SJSA1 (cell line): ENCODE data around the gene DUS1L. TPM values are rescaled to one million over a fixed set of nuclear protein-coding genes. Genes with fewer than 3 reads are reported as not detected.
A peak's percentile ranks its signal among the peaks of the same experiment; 100 is the strongest.

Source experiments
- DNase-seq, 2 experiments: peaks; one replicate each; pipeline ENCODE4 v3.0.0-alpha.2; 2015 to 2020; ENCODE audit warnings: low spot score in 2 of 2, low read depth in 1 of 2
- H3K27ac ChIP-seq: fragments of 250-450 bp; sonication (Bioruptor Pico); 2 replicates; pipeline ENCODE4 v1.5.1; 2020; ENCODE audit warnings: mild to moderate bottlenecking, moderate library complexity
- H3K27me3 ChIP-seq: fragments of 250-450 bp; sonication (Bioruptor Pico); replicated peaks from 2 replicates; pipeline ENCODE4 v1.5.1; 2020; ENCODE audit warnings: mild to moderate bottlenecking, moderate library complexity
- H3K36me3 ChIP-seq: fragments of 250-450 bp; sonication (Bioruptor Pico); 2 replicates; pipeline ENCODE4 v1.5.1; 2020; ENCODE audit warnings: mild to moderate bottlenecking
- H3K4me1 ChIP-seq: fragments of 250-450 bp; sonication (Bioruptor Pico); replicated peaks from 2 replicates; pipeline ENCODE4 v1.6.1; 2021; ENCODE audit warnings: mild to moderate bottlenecking
- H3K4me3 ChIP-seq: fragments of 250-450 bp; sonication (Bioruptor Pico); 2 replicates; pipeline ENCODE4 v1.5.1; 2020; ENCODE audit warnings: mild to moderate bottlenecking
- H3K9me3 ChIP-seq: fragments of 250-450 bp; sonication (Bioruptor Pico); replicated peaks from 2 replicates; pipeline ENCODE4 v1.5.1; 2020; ENCODE audit warnings: mild to moderate bottlenecking
- total RNA-seq: library from RNA; depleted of rRNA; stranded (reverse); fragments of >200 nt; shearing (Covaris generic); gene quantifications from 2 replicates; pipeline ENCODE4 v1.2.3, GENCODE V29; 2014

The DUS1L gene
- total RNA-seq, 1 experiment from 2014 or later: 181 TPM

DNA sequence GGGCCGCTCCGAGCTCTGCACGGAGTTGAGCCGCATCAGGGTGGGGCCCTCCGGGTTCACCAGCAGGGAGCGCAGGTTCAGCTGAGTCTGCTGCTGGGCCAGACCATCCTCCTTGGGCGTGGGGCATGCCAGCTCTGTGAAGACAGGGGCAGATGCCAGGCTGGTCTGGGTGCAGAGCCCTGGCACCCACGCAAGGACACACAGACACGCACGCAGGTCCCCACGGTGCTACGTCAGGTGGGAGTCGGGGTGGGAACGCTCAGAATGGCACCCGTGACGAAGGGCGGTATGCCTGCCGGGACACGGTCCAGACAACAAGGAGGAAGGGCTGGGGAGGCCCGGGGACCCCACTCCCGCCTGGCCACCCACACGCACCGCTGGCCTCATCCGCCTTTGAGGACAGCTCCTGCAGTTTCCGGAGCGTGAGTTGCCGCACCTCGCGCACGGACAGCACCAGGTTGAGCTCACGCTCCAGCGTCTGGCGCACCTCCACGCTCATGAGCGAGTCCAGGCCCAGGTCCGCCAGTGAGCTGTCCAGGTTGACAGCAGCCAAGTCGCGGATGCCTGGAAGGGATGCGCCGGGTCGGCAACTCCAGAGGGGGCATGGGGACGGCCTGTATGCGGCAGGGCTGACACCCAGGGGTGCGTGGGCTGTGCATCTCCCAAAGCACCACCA is 15.3 kb upstream of the DUS1L start:
- Histone ChIP-seq H3K9me3 (no peaks in the 10 kb centered on the region), H3K36me3 (peaks cover 79% of the 10 kb centered on the region)
- no peak for DNase-seq

GRCh38 chr17:82080048-82080788 is 14.6 kb upstream of the DUS1L start:
- Histone ChIP-seq H3K4me3 (no peak overlapping the region), H3K36me3 (peaks cover 72% of the 10 kb centered on the region), H3K27ac (no peak overlapping the region), H3K9me3 (no peaks in the 10 kb centered on the region), H3K4me1 (no peaks in the 10 kb centered on the region), H3K27me3 (no peaks in the 10 kb centered on the region)
- DNase-seq: no peak

More for the DNA sequence above, 15.3 kb upstream of the DUS1L start:
- H3K27ac ChIP-seq: no peak overlapping the region
- no peak overlapping the region for H3K4me3 ChIP-seq
- H3K27me3 ChIP-seq: no peaks in the 10 kb centered on the region
- no peaks in the 10 kb centered on the region for H3K4me1 ChIP-seq

DNA sequence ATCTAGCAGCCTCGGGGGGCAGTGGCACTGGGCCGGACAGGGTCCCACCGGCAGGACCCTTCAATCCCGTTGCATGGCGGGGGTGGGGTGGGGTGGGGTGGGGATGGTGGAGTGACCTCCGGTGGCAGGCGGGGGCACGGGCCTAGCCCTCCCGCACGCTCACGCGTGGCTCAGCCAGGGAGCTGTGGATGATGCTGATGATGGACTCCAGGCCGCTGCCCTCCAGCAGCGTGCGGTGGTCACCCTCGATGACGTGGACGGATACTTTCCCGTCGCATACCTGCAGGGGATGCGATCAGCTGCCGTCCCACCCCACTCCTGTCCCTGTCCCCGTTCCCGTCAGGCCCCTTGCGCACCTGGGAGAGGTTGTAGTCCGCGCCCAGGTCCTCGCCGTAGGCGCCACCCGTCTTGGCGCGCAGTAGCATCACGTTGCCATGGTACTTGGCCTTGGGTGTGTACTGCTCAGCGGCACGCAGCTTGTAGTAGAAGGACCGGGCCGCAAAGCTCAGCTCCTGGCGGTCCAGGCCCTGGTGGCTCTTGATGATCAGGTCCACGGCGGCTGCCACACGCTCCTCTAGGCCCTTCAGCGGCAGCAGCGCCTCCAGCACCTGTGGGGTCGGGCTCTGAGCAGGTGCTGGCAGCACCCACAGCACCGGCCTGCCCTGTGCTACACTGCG is 13.5 kb upstream of the DUS1L start:
- Histone ChIP-seq H3K4me3 (no peak overlapping the region), H3K4me1 (no peaks in the 10 kb centered on the region), H3K27ac (no peak overlapping the region), H3K9me3 (no peaks in the 10 kb centered on the region), H3K27me3 (peaks cover 3% of the 10 kb centered on the region), H3K36me3 (peaks cover 61% of the 10 kb centered on the region)
- DNase-seq: no peak

GRCh38 chr17:82078433-82078832 is 12.8 kb upstream of the DUS1L start:
- Histone ChIP-seq H3K9me3 (no peaks in the 10 kb centered on the region), H3K36me3 (peaks cover 54% of the 10 kb centered on the region), H3K27me3 (peaks cover 6% of the 10 kb centered on the region), H3K4me3 (no peak overlapping the region), H3K27ac (no peak overlapping the region), H3K4me1 (no peaks in the 10 kb centered on the region)
- no peak for DNase-seq

DNA sequence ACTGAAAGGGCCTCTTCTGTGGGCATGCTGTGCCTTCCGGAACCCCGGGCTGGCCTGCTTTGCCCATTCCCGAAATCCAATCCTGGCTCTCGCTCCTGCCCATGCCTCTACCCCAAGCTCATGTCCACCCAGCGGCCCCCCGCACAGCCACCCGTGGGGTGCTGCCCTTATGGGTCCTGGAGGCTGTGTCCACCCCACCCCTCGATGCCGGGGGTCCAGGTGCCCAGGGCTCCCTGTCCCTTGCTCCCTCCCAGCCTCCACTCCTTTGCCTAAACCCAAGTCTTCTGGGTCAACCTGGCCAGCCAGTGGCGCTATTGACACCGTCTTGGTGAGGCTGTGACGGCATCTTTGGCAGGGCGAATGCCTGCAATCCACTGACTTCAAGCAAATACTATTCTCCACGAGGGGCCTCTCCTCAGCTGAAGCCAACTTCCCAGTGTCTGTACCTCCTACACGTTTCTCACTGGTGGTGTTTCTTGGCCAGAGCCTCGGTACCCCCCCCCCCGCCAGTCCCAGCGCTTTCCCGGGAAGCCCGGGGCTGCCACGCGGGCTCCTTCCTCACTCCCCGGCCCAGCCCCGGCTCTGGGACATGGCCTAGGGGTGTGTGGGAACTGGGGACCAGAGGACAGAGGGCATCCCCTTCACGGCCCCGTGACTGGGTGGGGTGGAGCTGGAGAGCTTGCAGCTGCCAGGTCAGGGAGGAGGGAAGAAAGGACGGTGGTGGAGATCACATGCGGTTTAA is 12.2 kb upstream of the DUS1L start:
- Histone ChIP-seq H3K4me1 (no peaks in the 10 kb centered on the region), H3K36me3 (peaks cover 47% of the 10 kb centered on the region), H3K4me3 (no peak overlapping the region), H3K9me3 (no peaks in the 10 kb centered on the region), H3K27ac (no peak overlapping the region), H3K27me3 (peaks cover 8% of the 10 kb centered on the region)
- DNase-seq: no peak

GRCh38 chr17:82076785-82077591 is 11.4 kb upstream of the DUS1L start:
- Histone ChIP-seq H3K4me3 (no peak overlapping the region), H3K27me3 (peaks cover 8% of the 10 kb centered on the region), H3K27ac (no peak overlapping the region), H3K9me3 (no peaks in the 10 kb centered on the region), H3K4me1 (no peaks in the 10 kb centered on the region), H3K36me3 (peaks cover 39% of the 10 kb centered on the region)
- DNase-seq: no peak

- no peak overlapping the region for H3K4me3 ChIP-seq
- H3K36me3 ChIP-seq: peaks cover 34% of the 10 kb centered on the region
- peaks cover 8% of the 10 kb centered on the region for H3K27me3 ChIP-seq
- no peaks in the 10 kb centered on the region for H3K4me1 ChIP-seq
- H3K27ac ChIP-seq: no peak overlapping the region
- no peaks in the 10 kb centered on the region for H3K9me3 ChIP-seq
- no peak for DNase-seq
These were observed 10.6 kb upstream of the DUS1L start for GRCh38 chr17:82076018-82076784.

DNA sequence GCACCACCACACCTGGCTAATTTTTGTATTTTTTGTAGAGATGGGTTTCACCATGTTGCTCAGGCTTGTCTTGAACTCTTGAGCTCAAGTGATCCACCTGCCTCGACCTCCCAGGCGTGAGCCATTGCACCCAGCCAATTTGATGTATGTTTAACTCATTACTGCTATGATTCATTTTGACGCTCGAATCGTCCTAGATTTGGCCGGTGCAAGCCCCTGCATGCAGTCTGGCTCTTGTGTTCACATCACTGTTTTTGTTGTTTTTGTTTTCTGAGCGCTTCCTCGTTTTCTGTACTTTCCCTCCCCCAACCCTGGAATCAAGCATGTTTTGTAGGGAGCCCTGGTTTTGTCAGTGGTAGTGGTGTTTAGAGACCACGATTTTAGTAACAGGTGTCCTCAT is 7.8 kb upstream of the DUS1L start:
- H3K27ac ChIP-seq: no peak overlapping the region
- H3K4me1 ChIP-seq: no peaks in the 10 kb centered on the region
- H3K36me3 ChIP-seq: peaks cover 9% of the 10 kb centered on the region
- H3K9me3 ChIP-seq: no peaks in the 10 kb centered on the region
- DNase-seq: no peak
- H3K4me3 ChIP-seq: no peak overlapping the region
- H3K27me3 ChIP-seq: peaks cover 8% of the 10 kb centered on the region

DNA sequence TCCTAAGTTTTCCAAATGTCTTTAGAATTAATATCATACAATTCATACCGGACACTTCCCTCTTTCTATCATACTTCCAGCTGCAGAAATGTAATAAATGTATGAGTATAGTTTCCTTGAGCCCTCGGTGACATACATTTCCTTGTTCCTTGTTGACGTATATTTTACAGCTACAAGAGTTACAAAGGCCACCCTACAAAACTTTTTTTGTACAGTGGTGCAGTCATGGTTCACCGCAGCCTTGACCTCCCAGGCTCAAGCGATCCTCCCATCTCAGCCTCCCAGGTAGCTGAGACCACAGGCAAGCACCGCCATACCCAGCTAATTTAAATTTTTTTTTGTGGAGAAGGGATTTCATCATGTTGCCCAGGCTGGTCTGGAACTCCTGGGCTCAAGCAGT is 7.2 kb upstream of the DUS1L start:
- Histone ChIP-seq H3K9me3 (no peaks in the 10 kb centered on the region), H3K4me1 (no peaks in the 10 kb centered on the region), H3K36me3 (peaks cover 3% of the 10 kb centered on the region), H3K27ac (no peak overlapping the region), H3K4me3 (no peak overlapping the region), H3K27me3 (peaks cover 8% of the 10 kb centered on the region)
- DNase-seq: no peak

- peaks cover 7% of the 10 kb centered on the region for H3K4me1 ChIP-seq
- H3K36me3 ChIP-seq: no peaks in the 10 kb centered on the region; the same call in 1 of the 2 replicates
- no peak for DNase-seq
- peaks cover 8% of the 10 kb centered on the region for H3K27me3 ChIP-seq
- no peak overlapping the region for H3K27ac ChIP-seq
- no peak overlapping the region for H3K4me3 ChIP-seq
- no peaks in the 10 kb centered on the region for H3K9me3 ChIP-seq
These were observed 5.0 kb upstream of the DUS1L start for GRCh38 chr17:82070611-82071010.

DNA sequence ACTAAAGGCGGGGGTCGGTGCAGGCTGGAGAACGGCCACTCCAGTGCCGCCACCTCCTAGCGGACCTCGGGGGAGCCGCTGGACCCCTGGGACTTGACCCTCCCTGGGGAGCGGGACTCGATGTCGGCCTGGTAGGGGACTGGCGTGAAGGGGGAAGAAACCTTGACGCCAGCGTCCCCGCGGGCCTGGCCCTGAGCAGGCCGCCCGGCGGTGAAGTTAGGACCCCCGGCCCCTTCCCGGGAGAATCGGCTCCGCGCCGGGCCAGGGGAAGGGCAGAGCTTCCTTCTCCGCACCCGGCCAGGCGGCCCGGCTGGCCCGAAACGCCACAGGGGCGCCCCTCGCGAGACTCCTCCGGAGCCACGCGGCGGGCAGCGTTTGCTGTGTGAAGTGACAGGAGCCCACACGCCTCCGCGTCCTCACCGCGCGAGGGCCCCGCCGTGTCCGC is 389 bp downstream of the DUS1L start:
- peak in 1 of 2 experiments; percentile 37 for DNase-seq
- Histone ChIP-seq H3K36me3 (peaks cover 51% of the 10 kb centered on the region), H3K4me3 (peak overlapping the region; percentile 94), H3K27ac (peak overlapping the region; percentile 21; the same call in 1 of the 2 replicates), H3K4me1 (peaks cover 21% of the 10 kb centered on the region), H3K9me3 (no peaks in the 10 kb centered on the region), H3K27me3 (no peaks in the 10 kb centered on the region)

GRCh38 chr17:82064433-82065192 is 991 bp downstream of the DUS1L start:
- Histone ChIP-seq H3K36me3 (peaks cover 57% of the 10 kb centered on the region), H3K27ac (peak overlapping the region; percentile 21; the same call in 1 of the 2 replicates), H3K9me3 (no peaks in the 10 kb centered on the region), H3K4me3 (peak overlapping the region; percentile 94), H3K27me3 (no peaks in the 10 kb centered on the region), H3K4me1 (peaks cover 21% of the 10 kb centered on the region)
- DNase-seq: no peak
